OCI-LY1 (cell line): ENCODE data around the gene EIF2B4.
A peak's percentile ranks its signal among the peaks of the same experiment; 100 is the strongest.

ENCODE experiments used
- H2AFZ ChIP-seq: fragments of 200-600 bp; sonication (generic), shearing (Covaris generic); 2 replicates; pipeline ENCODE4 v1.6.0; 2014; ENCODE audit warnings: antibody characterized with exemption, mild to moderate bottlenecking, low read length
- H3F3A ChIP-seq: fragments of 200-600 bp; sonication (generic), shearing (Covaris generic); 2 replicates; pipeline ENCODE4 v1.6.0; 2014; ENCODE audit warnings: mild to moderate bottlenecking, antibody characterized with exemption, low read length, moderate library complexity; ENCODE audit not compliant: insufficient read depth
- H3K27ac ChIP-seq: fragments of 200-600 bp; sonication (generic); 2 replicates; pipeline ENCODE4 v1.5.1; 2014; ENCODE audit warnings: low read length, mixed run types, mild to moderate bottlenecking, low read depth; ENCODE audit not compliant: poor library complexity, severe bottlenecking
- H3K27me3 ChIP-seq: fragments of 200-600 bp; sonication (generic); 2 replicates; pipeline ENCODE4 v1.6.0; 2014; ENCODE audit warnings: antibody characterized with exemption, mild to moderate bottlenecking, low read length, moderate library complexity; ENCODE audit not compliant: insufficient read depth
- H3K36me3 ChIP-seq: fragments of 200-600 bp; sonication (generic); 2 replicates; pipeline ENCODE4 v1.6.1; 2014; ENCODE audit warnings: mild to moderate bottlenecking, antibody characterized with exemption, low read length, moderate library complexity, mixed read lengths; ENCODE audit not compliant: insufficient read depth
- H3K4me1 ChIP-seq: fragments of 200-600 bp; sonication (generic); 2 replicates; pipeline ENCODE4 v1.5.1; 2014; ENCODE audit warnings: mild to moderate bottlenecking, low read length, moderate library complexity; ENCODE audit not compliant: insufficient read depth, severe bottlenecking
- H3K4me2 ChIP-seq: fragments of 200-600 bp; sonication (generic), shearing (Covaris generic); 2 replicates; pipeline ENCODE4 v1.6.1; 2014; ENCODE audit warnings: low read length
- H3K4me3 ChIP-seq: fragments of 200-600 bp; sonication (generic); 2 replicates; pipeline ENCODE4 v1.5.1; 2014; ENCODE audit warnings: low read length, low read depth, mild to moderate bottlenecking, mixed read lengths; ENCODE audit not compliant: poor library complexity, severe bottlenecking
- H3K79me2 ChIP-seq: fragments of 200-600 bp; shearing (Covaris generic); 2 replicates; pipeline ENCODE4 v1.6.1; 2016; ENCODE audit warnings: mixed run types, low read length, mixed read lengths; ENCODE audit not compliant: insufficient read depth
- H3K9ac ChIP-seq: fragments of 200-600 bp; sonication (generic), shearing (Covaris generic); 2 replicates; pipeline ENCODE4 v1.6.1; 2014; ENCODE audit warnings: mild to moderate bottlenecking, low read length, mixed read lengths
- H3K9me2 ChIP-seq: fragments of 200-600 bp; sonication (generic), shearing (Covaris generic); 2 replicates; pipeline ENCODE4 v1.6.1; 2014; ENCODE audit warnings: low read depth, mild to moderate bottlenecking, low read length, mixed read lengths
- H3K9me3 ChIP-seq: fragments of 200-600 bp; shearing (Covaris generic); 2 replicates; pipeline ENCODE4 v1.6.1; 2014; ENCODE audit warnings: low read length, mixed read lengths
- H4K20me1 ChIP-seq: fragments of 200-600 bp; sonication (generic), shearing (Covaris generic); 2 replicates; pipeline ENCODE4 v1.6.0; 2016; ENCODE audit warnings: mild to moderate bottlenecking, low read length; ENCODE audit not compliant: insufficient read depth
- EZH2 ChIP-seq: fragments of 200-600 bp; sonication (generic), shearing (Covaris generic); IDR thresholded peaks from 2 replicates; pipeline ENCODE4 v1.8.0; 2017; ENCODE audit warnings: borderline replicate concordance, mixed run types, mild to moderate bottlenecking, antibody characterized with exemption, low read length, moderate library complexity, mixed read lengths
- TF ChIP-seq, protein P1 (sequence below): fragments of 200-600 bp; sonication (generic), shearing (Covaris generic); IDR thresholded peaks from 2 replicates; pipeline ENCODE4 v1.5.1; 2017; ENCODE audit warnings: mild to moderate bottlenecking, antibody characterized with exemption, low read length, moderate library complexity, mixed read lengths

Gene EIF2B4

DNA sequence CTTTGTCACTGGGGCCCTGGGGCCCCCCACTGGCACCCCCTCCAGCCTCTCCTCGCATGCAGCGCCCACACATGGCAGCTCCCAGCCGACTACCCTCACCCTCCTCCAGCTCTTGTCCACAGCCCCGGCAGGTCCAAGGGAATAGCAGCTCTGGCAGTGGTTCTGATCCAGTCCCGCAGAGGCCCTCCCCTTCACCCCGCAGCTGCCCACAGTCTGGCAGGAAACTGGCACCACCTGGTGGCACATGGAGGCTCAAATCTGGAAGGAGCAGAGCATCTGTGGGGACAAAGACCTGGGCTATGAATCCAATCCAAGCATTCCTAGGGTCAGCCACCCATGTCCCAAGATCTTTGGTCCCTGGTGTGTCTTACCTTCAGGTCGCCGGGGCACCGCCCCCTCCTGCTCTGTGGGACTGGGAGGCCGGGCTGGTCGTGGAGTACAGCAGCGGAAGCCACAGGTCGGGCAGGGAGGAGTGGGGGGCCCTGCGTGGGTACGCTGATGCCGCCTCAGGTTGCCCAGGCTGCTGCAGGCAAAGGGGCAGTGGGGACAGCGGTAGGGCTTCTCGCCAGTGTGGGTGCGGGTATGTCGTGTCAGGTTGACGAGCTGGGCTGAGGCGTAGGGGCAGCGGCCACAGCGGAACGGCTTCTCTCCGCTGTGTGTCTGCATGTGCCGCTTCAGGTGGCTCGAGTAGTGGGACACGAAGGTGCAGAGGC lies 8.1 kb upstream of the EIF2B4 start:
- no peaks in the 10 kb centered on the region for H3K79me2 ChIP-seq
- no peak overlapping the region for H3K4me3 ChIP-seq
- no peak overlapping the region for H3K27ac ChIP-seq
- TF ChIP-seq, protein P1, sequence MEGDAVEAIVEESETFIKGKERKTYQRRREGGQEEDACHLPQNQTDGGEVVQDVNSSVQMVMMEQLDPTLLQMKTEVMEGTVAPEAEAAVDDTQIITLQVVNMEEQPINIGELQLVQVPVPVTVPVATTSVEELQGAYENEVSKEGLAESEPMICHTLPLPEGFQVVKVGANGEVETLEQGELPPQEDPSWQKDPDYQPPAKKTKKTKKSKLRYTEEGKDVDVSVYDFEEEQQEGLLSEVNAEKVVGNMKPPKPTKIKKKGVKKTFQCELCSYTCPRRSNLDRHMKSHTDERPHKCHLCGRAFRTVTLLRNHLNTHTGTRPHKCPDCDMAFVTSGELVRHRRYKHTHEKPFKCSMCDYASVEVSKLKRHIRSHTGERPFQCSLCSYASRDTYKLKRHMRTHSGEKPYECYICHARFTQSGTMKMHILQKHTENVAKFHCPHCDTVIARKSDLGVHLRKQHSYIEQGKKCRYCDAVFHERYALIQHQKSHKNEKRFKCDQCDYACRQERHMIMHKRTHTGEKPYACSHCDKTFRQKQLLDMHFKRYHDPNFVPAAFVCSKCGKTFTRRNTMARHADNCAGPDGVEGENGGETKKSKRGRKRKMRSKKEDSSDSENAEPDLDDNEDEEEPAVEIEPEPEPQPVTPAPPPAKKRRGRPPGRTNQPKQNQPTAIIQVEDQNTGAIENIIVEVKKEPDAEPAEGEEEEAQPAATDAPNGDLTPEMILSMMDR, result peak; percentile 52
- no peak for TF ChIP-seq EZH2
- H3K9me2 ChIP-seq, result no peaks in the 10 kb centered on the region
- H3K9me3 ChIP-seq, result no peaks in the 10 kb centered on the region
- H3K36me3 ChIP-seq, result peaks cover 90% of the 10 kb centered on the region
- no peak overlapping the region for H3K4me2 ChIP-seq
- H3K9ac ChIP-seq, result no peak overlapping the region
- no peaks in the 10 kb centered on the region for H4K20me1 ChIP-seq
- H2AFZ ChIP-seq, result no peak overlapping the region
- H3K4me1 ChIP-seq, result peaks cover 25% of the 10 kb centered on the region
- H3F3A ChIP-seq, result no peaks in the 10 kb centered on the region
- no peaks in the 10 kb centered on the region for H3K27me3 ChIP-seq

GRCh38 chr2:27377618-27378095 lies 7.5 kb upstream of the EIF2B4 start:
- H3F3A ChIP-seq, result no peaks in the 10 kb centered on the region
- H3K9me2 ChIP-seq, result no peaks in the 10 kb centered on the region
- H3K9me3 ChIP-seq, result no peaks in the 10 kb centered on the region
- H4K20me1 ChIP-seq, result no peaks in the 10 kb centered on the region
- no peaks in the 10 kb centered on the region for H3K79me2 ChIP-seq
- H3K4me1 ChIP-seq, result peaks cover 25% of the 10 kb centered on the region
- H3K27ac ChIP-seq, result no peak overlapping the region
- H3K36me3 ChIP-seq, result peaks cover 91% of the 10 kb centered on the region
- no peak overlapping the region for H2AFZ ChIP-seq
- H3K4me3 ChIP-seq, result no peak overlapping the region
- no peak for TF ChIP-seq EZH2
- TF ChIP-seq, protein P1, result no peak
- no peak overlapping the region for H3K9ac ChIP-seq
- H3K4me2 ChIP-seq, result no peak overlapping the region
- no peaks in the 10 kb centered on the region for H3K27me3 ChIP-seq

DNA sequence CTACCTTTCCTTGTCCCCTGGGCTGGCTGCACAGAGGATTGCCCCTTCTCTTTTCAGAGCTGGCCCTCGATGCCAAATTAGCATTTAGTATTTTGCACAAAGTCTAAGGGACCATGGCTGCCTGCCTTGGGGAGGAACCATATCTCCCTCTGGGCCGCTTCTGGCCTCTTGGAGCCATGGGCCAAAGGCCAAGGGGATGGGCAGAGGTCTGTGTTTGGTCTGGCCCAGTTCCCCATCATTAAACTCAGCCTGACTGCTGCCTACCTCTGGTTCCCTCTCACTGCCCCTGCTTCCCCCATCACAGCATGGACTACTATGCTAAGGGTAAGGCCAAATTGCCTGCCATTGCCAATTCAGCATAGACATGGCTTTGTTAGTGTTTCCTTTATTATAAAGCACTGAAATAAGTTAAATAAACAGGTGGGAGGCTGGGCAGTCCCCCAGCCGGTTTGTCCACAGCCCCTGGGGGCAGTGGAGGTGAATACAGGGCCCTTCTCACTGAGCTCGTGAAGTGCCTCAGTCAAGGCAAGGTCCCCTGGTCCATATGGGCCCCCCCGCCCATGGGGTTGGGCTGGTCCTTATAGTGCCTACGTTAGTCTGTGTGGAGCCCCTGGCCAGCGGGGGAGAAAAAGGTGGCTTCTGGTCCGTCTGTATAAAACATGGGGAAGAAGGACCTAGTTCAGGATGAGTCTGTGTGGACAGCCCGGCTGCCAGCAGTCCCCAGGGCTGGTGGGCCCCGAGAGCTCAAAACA lies 6.9 kb upstream of the EIF2B4 start:
- peaks cover 30% of the 10 kb centered on the region for H3K4me1 ChIP-seq
- H3K36me3 ChIP-seq, result peaks cover 90% of the 10 kb centered on the region
- no peaks in the 10 kb centered on the region for H4K20me1 ChIP-seq
- H3K27ac ChIP-seq, result no peak overlapping the region
- TF ChIP-seq EZH2, result no peak
- TF ChIP-seq, protein P1, result no peak
- no peaks in the 10 kb centered on the region for H3K79me2 ChIP-seq
- H3K9me2 ChIP-seq, result no peaks in the 10 kb centered on the region
- no peak overlapping the region for H3K4me2 ChIP-seq
- no peak overlapping the region for H3K4me3 ChIP-seq
- no peaks in the 10 kb centered on the region for H3F3A ChIP-seq
- H3K27me3 ChIP-seq, result no peaks in the 10 kb centered on the region
- H3K9me3 ChIP-seq, result no peaks in the 10 kb centered on the region
- H2AFZ ChIP-seq, result no peak overlapping the region
- H3K9ac ChIP-seq, result no peak overlapping the region
